Measurements from ENCODE around the gene SETD7. TPM values are rescaled to one million over a fixed set of nuclear protein-coding genes. Genes with fewer than 3 reads are reported as not detected.

Gene SETD7
- total RNA-seq, 1 experiment from 2014 or later, result 41.6 TPM

GRCh38 chr4:139562839-139563238 is 6.8 kb upstream of the SETD7 start:
- DNase-seq (ENCODE audit: low read depth, low spot score) (no peak), ATAC-seq (no peak)
- Histone ChIP-seq H3K9me2 (ENCODE audit: insufficient read depth) (no peaks in the 10 kb centered on the region), H3K4me1 (ENCODE audit: control insufficient read depth in 1 of 2, insufficient read depth in 2 of 2, low read length in 2 of 2) (peaks cover under 1 to 9% of the 10 kb centered on the region in 2 experiments; a peak in 3 of 4 replicates), H2AFZ (ENCODE audit: low read depth, low read length, poor library complexity, severe bottlenecking) (no peak overlapping the region), H3K27ac (ENCODE audit: low read depth, low read length) (no peak overlapping the region), H4K20me1 (ENCODE audit: insufficient read depth) (no peaks in the 10 kb centered on the region), H3K4me2 (ENCODE audit: low read length) (no peak overlapping the region), H3K9ac (ENCODE audit: low read length) (no peak overlapping the region), H3K4me3 (replicated peaks in 1 of 2; ENCODE audit: low read depth in 1 of 2, low read length in 2 of 2) (no peak overlapping the region), H3K9me3 (ENCODE audit: control insufficient read depth in 1 of 2, insufficient read depth in 1 of 2, low read depth in 1 of 2, low read length in 2 of 2) (no peaks in the 10 kb centered on the region), H3K36me3 (ENCODE audit: control insufficient read depth in 1 of 2, insufficient read depth in 2 of 2, low read length in 2 of 2) (no peaks in the 10 kb centered on the region), H3K79me2 (ENCODE audit: insufficient read depth, low read length) (no peaks in the 10 kb centered on the region), H3K27me3 (ENCODE audit: insufficient read depth, low read length) (no peaks in the 10 kb centered on the region)
- RAD21 ChIA-PET (ENCODE audit: low non-redundant PET in 1 of 2, low total read pairs in 2 of 2, uncharacterized antibody in 2 of 2, unreplicated experiment in 2 of 2), result no interaction called here
- intact Hi-C loops (cut with micrococcal nuclease), result no loop called here
- BruUV-seq (replicated peaks), result no TSS peak
- no peak for TF ChIP-seq FOSL1 (IDR thresholded peaks at IDR 0.05; ENCODE audit: low read depth)
- TF ChIP-seq REST (IDR thresholded peaks at IDR 0.05; ENCODE audit: low read depth), result no peak
- TF ChIP-seq EGR1 (IDR thresholded peaks at IDR 0.05; ENCODE audit: low read depth), result no peak
- no peak for TF ChIP-seq SP1 (IDR thresholded peaks at IDR 0.05; ENCODE audit: low read depth)
- no peak for TF ChIP-seq ELF1 (IDR thresholded peaks at IDR 0.05; ENCODE audit: borderline replicate concordance, low read depth)
- no peak for TF ChIP-seq EZH2phosphoT487 (IDR thresholded peaks at IDR 0.05; ENCODE audit: borderline replicate concordance)
- no peak for TF ChIP-seq POLR2A (IDR thresholded peaks at IDR 0.05; ENCODE audit: borderline replicate concordance, extremely low read depth, insufficient read depth, insufficient read length)
- CTCF ChIA-PET, result no interaction called here
- POLR2A ChIA-PET, result no interaction called here

All from HCT116 (cell line).